Ishikawa (cell line): ENCODE data around the gene PLEKHJ1.
A peak's percentile ranks its signal among the peaks of the same experiment; 100 is the strongest.

Source experiments
- CEBPB ChIP-seq: IDR thresholded peaks from 2 replicates; pipeline ENCODE4 v1.6.1; 2012
- CREB1 ChIP-seq: IDR thresholded peaks from 2 replicates; pipeline ENCODE4 v1.6.1; 2012; ENCODE audit warnings: low read depth
- EGR1 ChIP-seq: IDR thresholded peaks from 2 replicates; pipeline ENCODE4 v1.6.1; 2012
- EP300 ChIP-seq: IDR thresholded peaks from 2 replicates; pipeline ENCODE4 v1.6.1; 2012; ENCODE audit warnings: borderline replicate concordance
- FOXM1 ChIP-seq: IDR thresholded peaks from 2 replicates; pipeline ENCODE4 v1.6.1; 2012; ENCODE audit warnings: low read depth, borderline replicate concordance
- NFIC ChIP-seq: IDR thresholded peaks from 2 replicates; pipeline ENCODE4 v1.6.1; 2012
- RAD21 ChIP-seq: IDR thresholded peaks from 2 replicates; pipeline ENCODE4 v1.6.1; 2012; ENCODE audit warnings: low read depth
- TAF1 ChIP-seq: IDR thresholded peaks from 2 replicates; pipeline ENCODE4 v1.6.1; 2012; ENCODE audit warnings: low read depth, mild to moderate bottlenecking
- TCF12 ChIP-seq: IDR thresholded peaks from 2 replicates; pipeline ENCODE4 v1.6.1; 2012; ENCODE audit warnings: low read depth
- TEAD4 ChIP-seq: IDR thresholded peaks from 2 replicates; pipeline ENCODE4 v1.6.1; 2012
- YY1 ChIP-seq: IDR thresholded peaks from 2 replicates; pipeline ENCODE4 v1.6.1; 2012; ENCODE audit warnings: low read depth
- ZBTB7A ChIP-seq: IDR thresholded peaks from 2 replicates; pipeline ENCODE4 v1.6.1; 2012; ENCODE audit warnings: low read depth
- TF ChIP-seq, protein P1 (sequence below): IDR thresholded peaks from 2 replicates; pipeline ENCODE4 v1.6.1; 2012; ENCODE audit warnings: low read depth, mild to moderate bottlenecking
- TF ChIP-seq, protein P2 (sequence below): IDR thresholded peaks from 2 replicates; pipeline ENCODE4 v1.6.1; 2012
- TF ChIP-seq, protein P3 (sequence below): IDR thresholded peaks from 2 replicates; pipeline ENCODE4 v1.6.1; 2012

Gene PLEKHJ1

GRCh38 chr19:2274931-2275535 lies 38.9 kb upstream of the PLEKHJ1 start:
- no peak for TF ChIP-seq TCF12
- no peak for TF ChIP-seq CREB1
- TF ChIP-seq, protein P1, sequence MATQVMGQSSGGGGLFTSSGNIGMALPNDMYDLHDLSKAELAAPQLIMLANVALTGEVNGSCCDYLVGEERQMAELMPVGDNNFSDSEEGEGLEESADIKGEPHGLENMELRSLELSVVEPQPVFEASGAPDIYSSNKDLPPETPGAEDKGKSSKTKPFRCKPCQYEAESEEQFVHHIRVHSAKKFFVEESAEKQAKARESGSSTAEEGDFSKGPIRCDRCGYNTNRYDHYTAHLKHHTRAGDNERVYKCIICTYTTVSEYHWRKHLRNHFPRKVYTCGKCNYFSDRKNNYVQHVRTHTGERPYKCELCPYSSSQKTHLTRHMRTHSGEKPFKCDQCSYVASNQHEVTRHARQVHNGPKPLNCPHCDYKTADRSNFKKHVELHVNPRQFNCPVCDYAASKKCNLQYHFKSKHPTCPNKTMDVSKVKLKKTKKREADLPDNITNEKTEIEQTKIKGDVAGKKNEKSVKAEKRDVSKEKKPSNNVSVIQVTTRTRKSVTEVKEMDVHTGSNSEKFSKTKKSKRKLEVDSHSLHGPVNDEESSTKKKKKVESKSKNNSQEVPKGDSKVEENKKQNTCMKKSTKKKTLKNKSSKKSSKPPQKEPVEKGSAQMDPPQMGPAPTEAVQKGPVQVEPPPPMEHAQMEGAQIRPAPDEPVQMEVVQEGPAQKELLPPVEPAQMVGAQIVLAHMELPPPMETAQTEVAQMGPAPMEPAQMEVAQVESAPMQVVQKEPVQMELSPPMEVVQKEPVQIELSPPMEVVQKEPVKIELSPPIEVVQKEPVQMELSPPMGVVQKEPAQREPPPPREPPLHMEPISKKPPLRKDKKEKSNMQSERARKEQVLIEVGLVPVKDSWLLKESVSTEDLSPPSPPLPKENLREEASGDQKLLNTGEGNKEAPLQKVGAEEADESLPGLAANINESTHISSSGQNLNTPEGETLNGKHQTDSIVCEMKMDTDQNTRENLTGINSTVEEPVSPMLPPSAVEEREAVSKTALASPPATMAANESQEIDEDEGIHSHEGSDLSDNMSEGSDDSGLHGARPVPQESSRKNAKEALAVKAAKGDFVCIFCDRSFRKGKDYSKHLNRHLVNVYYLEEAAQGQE: 0 out of 2 replicates have a peak, but pooled peaks have one; percentile 23
- no peak for TF ChIP-seq EGR1
- TF ChIP-seq TEAD4: peak; percentile 54
- TF ChIP-seq YY1: no peak
- TF ChIP-seq RAD21: peak; percentile 73
- no peak for TF ChIP-seq NFIC

GRCh38 chr19:2274185-2274711 lies 38.1 kb upstream of the PLEKHJ1 start:
- TF ChIP-seq YY1 (no peak), RAD21 (no peak), TEAD4 (no peak), NFIC (no peak), ZBTB7A (no peak), FOXM1 (no peak), EGR1 (no peak), CREB1 (no peak), TCF12 (no peak), TAF1 (no peak), EP300 (no peak), CEBPB (no peak)
- TF ChIP-seq, protein P2, sequence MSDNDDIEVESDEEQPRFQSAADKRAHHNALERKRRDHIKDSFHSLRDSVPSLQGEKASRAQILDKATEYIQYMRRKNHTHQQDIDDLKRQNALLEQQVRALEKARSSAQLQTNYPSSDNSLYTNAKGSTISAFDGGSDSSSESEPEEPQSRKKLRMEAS: no peak
- TF ChIP-seq, protein P1: no peak
- TF ChIP-seq, protein P3, sequence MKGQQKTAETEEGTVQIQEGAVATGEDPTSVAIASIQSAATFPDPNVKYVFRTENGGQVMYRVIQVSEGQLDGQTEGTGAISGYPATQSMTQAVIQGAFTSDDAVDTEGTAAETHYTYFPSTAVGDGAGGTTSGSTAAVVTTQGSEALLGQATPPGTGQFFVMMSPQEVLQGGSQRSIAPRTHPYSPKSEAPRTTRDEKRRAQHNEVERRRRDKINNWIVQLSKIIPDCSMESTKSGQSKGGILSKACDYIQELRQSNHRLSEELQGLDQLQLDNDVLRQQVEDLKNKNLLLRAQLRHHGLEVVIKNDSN: no peak

GRCh38 chr19:2273356-2274184 lies 37.4 kb upstream of the PLEKHJ1 start:
- TF ChIP-seq ZBTB7A: 0 out of 2 replicates have a peak, but pooled peaks have one; percentile 58
- no peak for TF ChIP-seq EGR1

GRCh38 chr19:2271234-2272103 lies 35.3 kb upstream of the PLEKHJ1 start:
- 0 out of 2 replicates have a peak, but pooled peaks have one; percentile 2 for TF ChIP-seq EP300
- TF ChIP-seq CEBPB: no peak

GRCh38 chr19:2270423-2271233 lies 34.5 kb upstream of the PLEKHJ1 start:
- TF ChIP-seq TCF12 (peak; percentile 24; the same call in 1 of the 2 replicates), TAF1 (no peak; the same call in 1 of the 2 replicates), ZBTB7A (peak; percentile 27; the same call in 1 of the 2 replicates), CREB1 (no peak), RAD21 (no peak), EP300 (peak; percentile 5; the same call in 1 of the 2 replicates), CEBPB (peak; percentile 91), EGR1 (peak; percentile 21; the same call in 1 of the 2 replicates), TEAD4 (0 out of 2 replicates have a peak, but pooled peaks have one; percentile 22), NFIC (no peak), FOXM1 (no peak), YY1 (peak; percentile 88)
- TF ChIP-seq, protein P2: peak; percentile 18; the same call in 1 of the 2 replicates
- TF ChIP-seq, protein P3: no peak
- TF ChIP-seq, protein P1: no peak
